Dermis microvascular lymphatic vessel endothelial cell (primary cell): ENCODE measurements around the gene WDR45. TPM values are rescaled to one million over a fixed set of nuclear protein-coding genes. Genes with fewer than 3 reads are reported as not detected.
A peak's percentile ranks its signal among the peaks of the same experiment; 100 is the strongest.

Experiments used
- DNase-seq, 2 donors: peaks; one replicate each; pipeline versions ENCODE4 v3.0.0 to v3.0.0-alpha.2; 2010; ENCODE audit warnings: low read depth in 2 of 2
- total RNA-seq: library from RNA; depleted of rRNA; stranded (reverse); fragments of >200 nt; gene quantifications from 2 replicates; pipeline ENCODE4 v1.2.1, GENCODE V29; 2014

The WDR45 gene
- total RNA-seq, 1 donor from 2014 or later = 16.0 TPM

DNA sequence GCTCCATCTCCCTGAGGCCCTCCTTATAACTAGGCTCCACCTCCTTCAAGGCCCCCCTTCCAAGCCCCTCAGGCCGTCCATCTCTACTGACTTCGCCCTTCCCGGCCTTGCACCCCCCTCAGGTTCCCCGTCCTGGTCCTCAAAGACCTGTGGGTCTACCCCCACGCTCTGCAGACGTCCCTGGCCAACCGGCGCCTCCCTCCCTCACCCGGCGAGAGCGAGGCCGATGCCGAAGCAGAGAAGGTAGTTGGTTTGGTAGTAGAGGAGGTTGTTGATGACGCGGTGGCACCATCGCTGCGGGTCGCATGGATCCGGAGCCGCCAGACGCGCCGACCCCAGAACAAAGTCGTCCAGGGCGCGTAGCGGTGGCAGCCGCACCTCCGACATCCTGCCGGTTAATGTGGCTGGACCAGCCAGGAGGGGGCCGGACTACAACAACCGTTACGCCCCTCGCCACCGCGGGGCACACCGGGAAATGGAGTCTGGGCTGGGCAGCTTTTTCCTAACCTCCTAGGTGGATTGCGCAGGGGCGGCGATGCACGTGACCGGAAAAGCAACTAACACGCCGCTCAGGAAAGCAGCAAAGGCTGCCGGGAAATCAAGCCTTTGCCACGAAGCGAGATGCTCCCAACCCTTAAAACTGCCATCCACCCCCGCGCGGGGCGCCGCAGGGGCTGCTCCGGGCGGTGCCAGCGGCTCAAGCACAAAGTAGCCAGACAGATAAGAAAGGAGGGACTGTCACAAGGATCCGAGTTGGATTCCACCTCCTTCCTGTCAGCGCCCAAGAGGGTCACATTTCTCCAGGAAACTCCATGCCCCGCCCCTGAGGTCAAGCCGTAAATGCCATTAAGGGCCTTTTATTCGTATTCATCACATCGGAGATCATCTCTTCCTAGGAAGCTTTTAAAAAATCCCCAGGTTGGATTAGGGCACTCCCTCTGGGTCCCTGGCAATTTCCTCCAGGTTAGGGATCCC, 5.8 kb downstream of the WDR45 start, which contains the start of gene PRAF2:
PRAF2 (minus strand) TSS at position 402 of the 975 bp plus-strand sequence; CDS start at position 387, 15 bp downstream.
- DNase-seq = peak; percentile 78 to 91

DNA sequence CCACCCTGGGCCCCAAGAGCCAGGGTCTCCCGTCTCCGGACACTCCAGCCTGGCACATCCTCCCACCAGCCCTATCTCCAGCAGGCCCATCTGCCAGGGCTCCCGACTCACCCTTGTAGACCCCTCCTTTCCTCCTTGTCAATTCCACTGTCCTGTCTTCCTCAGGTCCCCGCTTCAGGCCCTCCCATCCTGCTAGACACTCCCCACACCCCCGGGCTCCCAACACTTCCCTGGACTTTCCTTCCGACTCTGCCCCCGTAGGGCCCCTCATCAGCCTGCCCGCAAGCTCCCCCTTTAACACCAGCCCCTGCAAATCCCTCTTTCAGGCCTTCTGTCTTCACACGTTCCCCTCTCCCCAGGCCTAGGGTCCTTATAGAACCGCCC, 7.0 kb downstream of the WDR45 start:
- DNase-seq = no peak

DNA sequence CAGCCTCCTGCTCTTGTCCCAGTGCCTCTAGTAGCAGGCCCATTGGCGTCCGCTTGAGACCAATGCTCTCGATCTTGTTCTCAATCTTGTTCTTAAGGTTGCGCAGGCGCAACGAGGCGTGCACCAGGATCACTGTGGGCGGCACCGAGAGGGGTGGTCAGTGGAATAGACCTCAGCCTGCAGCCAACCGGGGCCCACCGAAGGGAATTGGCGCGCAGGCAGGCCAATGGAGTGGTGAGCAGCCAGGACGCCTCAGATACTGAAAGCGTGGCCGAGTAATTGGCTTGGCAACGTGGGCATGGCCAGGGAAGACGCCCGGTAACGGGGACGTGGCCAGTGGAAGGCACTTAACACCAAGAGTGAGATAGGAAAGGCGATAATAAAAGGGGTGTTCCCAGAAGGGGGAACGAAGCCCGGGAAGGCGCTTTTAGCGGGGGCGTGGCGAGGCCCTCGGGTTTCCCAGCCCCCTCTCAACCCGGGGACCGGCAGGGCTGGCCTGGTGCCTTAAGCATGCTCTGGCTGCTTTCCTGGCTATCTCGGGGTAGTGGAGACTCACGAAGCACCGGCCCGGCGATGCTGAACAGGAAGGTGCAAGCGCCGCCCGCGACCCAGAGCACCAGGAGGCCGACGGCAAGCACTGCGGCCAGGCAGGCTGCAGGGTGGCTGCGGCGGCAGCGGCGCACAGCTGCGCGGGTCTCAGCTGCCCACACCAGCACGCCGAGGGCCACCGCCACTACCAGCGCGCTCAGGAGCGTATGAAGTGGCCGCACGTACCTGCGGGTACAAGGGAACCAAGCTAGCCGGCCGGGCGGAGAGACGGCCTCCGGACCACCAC, 7.6 kb downstream of the WDR45 start:
- no peak for DNase-seq

DNA sequence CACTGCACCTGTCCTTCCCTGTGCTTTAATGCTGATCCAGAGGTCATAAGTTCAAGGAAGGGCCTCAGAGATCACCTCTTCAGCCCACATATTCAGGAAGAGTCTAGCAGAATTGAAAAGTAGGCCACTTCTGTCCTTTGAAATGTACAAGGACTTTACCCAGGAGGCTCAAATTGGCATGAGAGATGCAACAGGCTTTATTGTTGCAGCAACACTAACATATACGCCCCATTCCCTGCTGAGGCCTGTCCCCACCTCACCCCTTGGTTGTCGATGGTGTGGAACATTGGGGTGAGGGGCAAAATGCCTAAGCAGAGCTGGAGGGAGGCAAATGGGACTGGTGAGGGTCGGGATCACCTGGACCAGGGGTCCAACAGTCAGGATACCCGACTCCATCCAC, 8.7 kb downstream of the WDR45 start:
- DNase-seq = no peak

DNA sequence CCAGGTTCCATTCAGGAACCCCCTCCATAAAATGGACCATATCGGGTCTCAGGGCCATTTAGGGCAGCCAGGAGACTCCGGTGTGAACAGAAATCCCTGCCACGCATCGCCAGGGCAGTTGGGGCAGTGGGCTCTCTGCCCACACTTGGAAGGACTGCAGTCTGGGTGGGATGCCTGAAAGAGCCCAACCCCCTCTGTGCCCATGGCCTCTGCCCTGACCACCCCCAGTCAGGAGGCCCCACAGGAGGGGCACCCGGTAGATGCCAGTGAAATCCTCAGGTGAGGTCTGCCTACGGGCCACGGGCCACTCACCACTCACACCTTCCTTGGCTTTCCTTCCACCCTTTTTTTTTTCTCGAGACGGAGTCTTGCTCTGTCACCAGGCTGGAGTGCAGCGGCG, 10.6 kb downstream of the WDR45 start:
- DNase-seq = no peak

DNA sequence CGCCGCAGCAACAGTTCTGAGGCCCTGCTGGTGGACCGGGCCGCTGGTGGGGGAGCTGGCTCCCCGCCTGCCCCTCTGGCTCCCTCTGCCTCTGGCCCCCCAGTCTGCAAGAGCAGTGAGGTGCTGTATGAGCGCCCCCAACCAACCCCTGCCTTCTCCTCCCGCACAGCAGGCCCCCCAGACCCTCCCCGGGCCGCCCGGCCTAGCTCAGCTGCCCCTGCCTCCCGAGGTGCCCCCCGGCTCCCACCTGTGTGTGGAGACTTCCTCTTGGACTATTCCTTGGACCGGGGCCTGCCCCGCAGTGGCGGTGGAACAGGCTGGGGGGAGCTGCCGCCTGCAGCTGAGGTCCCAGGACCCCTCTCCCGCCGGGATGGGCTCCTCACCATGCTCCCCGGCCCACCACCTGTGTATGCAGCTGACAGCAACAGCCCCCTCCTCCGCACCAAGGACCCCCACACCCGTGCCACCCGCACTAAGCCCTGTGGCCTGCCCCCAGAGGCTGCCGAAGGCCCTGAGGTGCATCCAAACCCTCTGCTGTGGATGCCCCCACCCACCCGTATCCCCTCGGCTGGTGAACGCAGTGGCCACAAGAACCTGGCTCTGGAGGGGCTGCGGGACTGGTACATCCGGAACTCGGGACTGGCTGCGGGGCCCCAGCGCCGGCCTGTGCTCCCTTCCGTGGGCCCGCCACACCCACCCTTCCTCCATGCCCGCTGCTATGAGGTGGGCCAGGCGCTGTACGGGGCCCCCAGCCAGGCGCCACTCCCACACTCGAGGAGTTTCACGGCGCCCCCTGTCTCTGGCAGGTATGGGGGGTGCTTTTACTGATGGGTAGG, 12.2 kb downstream of the WDR45 start:
- DNase-seq = no peak

DNA sequence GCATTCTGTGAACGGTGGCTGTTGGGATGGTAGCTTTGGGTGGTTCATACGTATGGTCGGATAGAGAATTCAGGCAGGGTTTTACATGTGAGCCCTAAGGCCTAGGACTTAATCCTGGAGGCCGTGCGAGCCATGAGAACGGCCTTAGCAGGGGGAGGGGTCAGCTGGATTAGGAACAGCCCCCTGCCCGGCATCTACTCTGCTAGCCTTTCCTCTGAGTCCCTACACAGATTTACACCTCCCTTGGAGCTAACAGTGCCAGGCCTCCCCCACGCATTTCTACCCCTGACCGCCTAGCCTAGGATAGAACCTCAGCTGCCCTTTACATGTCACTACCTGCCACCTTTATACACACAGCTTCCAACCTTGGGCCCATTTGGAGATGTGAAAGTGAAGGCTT, 13.0 kb downstream of the WDR45 start:
- DNase-seq = no peak

DNA sequence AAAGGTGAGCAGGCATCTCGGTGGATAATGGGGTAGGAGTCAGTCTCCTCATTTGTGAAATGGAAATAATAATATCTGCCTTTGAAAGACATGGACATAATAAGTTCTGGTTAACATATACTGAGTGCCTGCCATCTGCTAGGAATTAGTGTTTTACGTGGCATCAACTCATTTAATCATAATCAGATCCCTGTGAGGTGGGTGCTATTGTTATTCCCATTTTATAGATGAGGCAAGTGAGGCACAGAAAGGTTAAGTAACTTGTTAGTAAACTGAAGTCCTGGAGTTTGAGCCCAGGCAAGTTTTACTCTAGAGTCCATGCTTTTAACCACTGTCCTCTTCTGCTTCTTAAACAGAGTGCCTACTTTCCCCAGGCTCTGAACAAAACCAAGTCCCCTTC, 13.4 kb downstream of the WDR45 start:
- no peak for DNase-seq

DNA sequence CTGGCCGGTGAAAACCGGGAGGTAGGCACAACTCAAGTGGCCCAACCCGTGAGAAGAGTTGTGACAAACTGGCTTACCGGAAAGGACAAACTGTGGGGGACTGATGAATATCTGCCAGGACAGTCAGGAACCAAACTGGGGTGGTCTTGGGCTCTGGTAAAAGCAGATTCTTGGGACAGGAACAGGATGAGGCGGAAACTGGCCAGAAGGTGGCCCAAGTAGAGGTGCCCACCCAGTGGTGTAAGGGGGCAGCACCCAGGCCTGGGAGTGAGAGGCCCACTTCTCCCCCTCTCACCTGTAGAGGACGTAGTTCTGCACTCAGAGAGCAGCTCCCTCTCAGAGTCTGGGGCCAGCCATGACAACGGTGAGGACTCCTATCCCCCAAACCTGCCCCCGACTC, 15.0 kb downstream of the WDR45 start:
- no peak for DNase-seq

DNA sequence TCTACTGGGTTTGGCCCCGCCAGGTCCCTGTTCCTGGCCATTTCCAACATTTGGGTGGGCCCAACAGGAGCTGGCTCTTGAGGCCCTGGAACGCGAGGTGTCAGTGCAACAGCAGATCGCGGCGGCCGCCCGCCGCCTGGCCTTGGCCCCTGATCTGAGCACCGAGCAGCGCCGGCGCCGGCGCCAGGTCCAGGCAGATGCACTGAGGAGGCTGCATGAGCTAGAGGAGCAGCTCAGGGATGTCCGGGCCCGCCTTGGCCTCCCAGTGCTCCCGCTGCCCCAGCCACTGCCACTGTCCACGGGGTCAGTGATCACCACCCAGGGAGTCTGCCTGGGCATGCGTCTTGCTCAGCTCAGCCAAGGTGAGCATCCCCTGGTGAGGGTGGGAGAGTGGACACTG, 15.4 kb downstream of the WDR45 start:
- no peak for DNase-seq

DNA sequence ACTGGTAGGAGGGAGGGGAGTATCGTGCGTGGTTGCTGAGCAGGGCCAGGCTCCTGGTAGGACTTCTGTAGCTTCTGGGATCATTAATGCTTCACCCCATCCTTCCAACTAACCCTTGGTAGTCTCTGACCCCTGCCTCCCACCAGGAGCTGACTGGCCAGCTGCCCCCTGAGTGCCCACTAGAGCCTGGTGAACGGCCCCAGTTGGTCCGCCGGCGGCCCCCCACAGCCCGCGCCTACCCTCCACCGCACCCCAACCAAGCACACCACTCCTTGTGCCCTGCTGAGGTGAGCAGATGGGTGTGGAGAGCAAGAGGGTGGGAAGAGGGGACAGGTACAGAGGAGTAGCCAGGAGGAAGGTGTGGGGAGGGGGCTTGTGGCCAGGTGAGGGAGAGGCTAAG, 16.0 kb downstream of the WDR45 start:
- DNase-seq = no peak

DNA sequence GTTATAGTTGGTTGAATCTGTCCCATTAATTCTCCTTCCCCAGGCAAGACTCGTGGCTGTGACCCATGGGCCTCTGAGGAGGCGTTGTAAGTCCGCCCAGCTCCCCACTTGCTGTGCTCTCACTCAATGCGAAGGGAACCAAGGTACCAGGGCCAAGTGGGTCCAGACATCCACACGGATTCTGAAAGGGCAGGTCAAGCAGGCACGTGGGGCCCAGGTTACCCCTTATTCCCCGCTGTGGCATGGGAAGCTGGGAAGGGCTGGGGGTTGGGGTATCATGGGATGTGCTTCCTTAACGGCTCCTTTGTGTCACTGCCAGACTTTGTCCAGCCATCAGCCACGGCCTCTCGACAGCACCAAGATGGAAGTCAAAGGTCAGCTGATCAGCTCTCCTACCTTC, 17.8 kb downstream of the WDR45 start:
- no peak for DNase-seq

DNA sequence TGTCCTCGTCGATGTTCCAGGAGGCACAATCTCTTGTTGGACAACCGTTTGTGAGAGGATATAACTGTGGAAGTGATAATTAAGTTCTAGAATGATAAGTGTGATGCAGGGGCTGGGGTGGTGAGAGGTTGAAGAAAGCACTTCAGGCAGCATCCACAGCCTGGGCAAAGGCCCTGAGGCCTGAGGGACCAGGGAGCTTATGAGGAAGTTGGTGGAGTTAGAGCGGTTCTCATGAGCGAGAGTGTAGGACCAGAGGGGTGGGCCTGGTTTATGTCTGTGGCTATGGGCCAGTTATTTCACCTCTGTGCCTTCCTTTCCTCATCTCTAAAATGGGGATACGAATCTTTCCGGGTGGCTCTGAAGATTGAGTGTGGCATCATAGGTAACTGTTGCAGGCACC, 18.2 kb downstream of the WDR45 start:
- DNase-seq = no peak

DNA sequence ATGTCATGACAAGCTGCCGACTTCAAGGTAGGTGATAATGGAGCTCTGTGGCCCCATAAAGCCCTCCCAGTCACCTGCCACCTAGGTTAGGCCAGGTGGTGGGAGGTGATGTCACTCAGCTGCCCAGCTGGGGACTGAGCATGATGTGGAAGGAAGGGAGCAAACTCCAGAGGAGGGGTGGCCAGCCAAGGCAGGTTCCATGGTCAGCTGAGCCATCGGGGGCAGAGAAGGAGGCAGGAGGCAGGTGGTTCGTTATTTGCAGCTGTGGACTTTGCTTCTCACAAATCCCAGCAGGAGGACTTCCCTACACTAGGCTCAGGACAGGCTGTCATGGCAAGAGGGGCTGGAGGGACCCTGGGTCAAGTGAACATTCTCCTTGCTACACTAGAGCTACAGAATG, 18.8 kb downstream of the WDR45 start:
- no peak for DNase-seq

DNA sequence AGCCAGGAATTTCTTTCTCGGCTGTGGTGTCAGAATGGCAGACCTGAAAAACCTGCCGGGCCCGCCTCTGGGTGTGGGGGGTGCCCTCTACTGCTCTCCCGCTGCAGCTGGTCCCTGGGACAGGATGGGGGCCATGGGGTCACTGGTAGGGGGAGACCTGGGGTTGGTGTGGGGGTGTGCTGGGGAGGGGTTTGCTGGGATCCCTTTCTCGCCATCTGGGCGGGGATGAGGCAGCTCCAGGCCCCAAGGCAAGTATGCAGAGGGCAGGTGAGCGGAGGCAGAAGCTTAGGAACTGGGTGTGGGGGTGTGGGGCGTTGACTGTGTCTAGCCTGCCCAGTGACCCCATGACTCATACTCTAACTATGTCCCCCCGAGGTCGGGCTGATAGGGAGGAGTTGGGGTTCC, 20.0 kb downstream of the WDR45 start:
- no peak for DNase-seq

DNA sequence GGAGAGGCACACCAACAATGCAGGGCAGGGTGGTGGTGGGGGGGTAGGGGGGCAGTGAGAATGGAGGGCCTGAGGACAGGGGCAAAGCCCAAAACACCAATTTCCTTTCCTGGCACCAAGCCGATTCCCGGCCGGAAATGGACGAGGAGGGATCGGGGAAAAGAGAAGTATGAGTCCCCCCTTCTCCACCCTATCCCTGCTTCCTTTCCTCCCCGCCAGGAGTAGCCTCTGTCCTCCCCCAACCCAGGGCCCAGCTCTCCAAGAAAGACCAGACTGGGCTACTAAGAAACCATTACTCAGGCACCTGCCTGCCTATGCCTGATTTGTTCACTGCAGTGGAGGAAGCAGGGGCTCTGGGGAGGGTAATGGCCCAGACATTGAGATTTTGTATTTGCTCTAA, 20.5 kb downstream of the WDR45 start:
- no peak for DNase-seq

DNA sequence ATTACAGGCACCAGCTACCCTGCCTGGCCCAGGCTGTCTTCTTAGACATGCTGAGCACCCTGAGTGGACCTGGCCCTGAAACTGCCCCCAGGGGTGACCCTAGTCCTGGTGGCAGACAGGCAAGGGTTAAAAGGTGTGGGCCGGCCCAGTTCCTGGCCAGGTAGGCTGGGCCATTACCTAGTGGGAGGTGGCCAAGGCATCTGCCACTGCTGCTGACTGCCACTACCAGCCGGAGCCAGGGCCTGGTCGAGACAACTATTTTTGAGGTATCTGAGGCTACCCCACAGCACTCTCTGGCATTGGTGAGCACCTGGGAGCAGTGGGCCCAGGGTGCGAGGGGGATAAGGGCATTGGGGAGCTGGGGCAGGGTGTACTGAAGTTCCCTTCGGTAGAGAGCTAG, 20.9 kb downstream of the WDR45 start, which contains the start of gene CCDC120:
CCDC120 (plus strand) TSS at position 206 of the 400 bp plus-strand sequence. CDS start 3,043 bp downstream, outside the sequence.
- no peak for DNase-seq

DNA sequence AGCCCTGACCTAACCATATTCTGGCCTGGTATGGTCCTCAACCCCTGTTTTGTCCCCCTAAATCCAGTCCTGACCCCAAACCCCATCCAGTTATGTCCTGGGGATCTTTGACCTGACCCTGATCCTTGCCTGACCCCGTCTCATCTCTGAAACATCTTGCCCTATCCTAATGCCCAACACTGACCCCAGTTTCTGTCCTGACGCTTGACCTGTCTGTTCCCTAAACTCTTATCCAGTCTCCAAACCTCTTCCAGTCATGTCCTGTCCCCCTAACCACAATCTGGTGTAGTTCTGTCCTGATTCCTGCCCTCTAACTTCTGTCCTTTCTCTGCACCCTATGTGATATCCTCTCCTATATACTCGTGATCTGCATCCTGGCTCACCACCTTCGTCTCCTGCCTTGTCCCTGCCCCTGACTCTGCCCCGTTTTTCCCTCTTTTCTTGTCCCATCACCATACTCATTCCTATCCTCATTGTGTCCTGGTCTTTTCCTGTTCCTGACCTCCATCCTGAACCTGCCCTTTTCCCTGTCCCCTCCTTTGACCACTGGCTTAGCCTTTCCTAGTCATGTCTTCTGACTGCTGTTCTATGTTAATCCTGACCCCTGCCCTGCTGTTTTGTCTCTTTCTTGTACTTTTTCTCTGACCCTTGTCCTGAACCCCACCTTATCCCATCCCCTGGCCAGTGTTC, 25.5 kb downstream of the WDR45 start:
- DNase-seq = no peak

DNA sequence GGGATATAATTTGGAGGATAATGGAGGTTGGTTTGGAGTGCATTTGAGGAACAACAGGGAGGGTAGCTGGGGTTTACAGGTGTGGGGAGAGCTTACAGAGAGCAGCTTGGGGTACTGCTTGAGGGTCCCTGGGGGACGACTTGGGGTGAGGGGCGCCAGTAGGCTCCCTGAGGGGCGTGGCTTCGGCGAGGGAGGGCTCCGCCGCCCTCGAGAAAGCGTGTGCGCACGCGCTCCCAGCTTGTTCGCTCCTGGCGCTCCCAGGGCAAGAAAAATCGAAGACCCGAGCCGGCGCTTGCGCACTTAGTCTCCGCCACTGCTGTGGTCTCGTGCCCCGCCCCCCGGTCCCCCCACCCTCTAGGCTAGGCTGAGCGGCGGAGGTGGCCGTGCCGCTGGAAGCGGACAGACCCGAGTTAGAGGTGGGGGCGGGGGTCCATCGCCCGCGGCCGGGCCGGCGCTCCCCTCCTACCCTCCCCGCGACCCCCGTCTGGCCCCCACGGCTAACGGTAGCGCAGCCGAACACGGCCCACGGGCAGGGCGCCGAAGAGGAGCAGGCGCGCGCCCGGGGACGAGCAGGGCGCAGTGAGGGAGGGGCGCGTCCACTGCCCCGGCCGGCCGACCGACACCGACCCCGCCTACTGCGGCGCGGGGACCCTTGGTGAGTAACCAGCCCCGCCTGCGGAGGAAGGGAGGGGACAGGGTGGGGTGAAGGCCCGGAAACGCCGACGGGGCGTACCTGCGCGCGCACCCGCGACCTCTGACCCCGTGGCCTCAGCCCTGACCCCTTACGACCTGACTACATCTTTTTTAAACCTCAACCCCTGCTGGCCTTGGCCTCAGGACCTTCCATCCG, 26.2 kb downstream of the WDR45 start:
- peak in 1 of 2 donors; percentile 63 for DNase-seq

DNA sequence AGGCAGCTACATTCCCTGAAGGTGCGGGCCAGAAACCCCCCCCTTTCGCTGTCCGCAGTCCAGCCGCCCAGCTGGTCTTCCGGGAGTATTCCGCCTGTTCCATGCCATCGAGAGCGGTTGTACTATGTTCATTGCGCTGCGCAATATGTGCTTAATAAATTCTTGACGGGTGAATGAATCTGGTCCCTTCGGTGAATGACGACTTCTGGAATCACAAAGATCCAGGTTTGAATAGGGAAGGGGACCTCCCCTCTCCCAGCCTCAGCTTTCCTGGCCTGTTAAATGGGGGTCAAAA, 35.8 kb downstream of the WDR45 start:
- DNase-seq = no peak
